Islet precursor cell (in vitro differentiated cells): ENCODE results near the gene RBM12.

ENCODE experiments used
- DNase-seq: peaks from one replicate; pipeline ENCODE4 v3.0.0-alpha.2; 2018

Gene RBM12

GRCh38 chr20:35619196-35620095 lies 45.3 kb downstream of the RBM12 start:
- peak; percentile 97 for DNase-seq

- peak; percentile 66 for DNase-seq
Measured at GRCh38 chr20:35618263-35619131, 46.2 kb downstream of the RBM12 start.

- DNase-seq, result peak; percentile 89
Measured at GRCh38 chr20:35617397-35618262, 47.1 kb downstream of the RBM12 start.

- peak; percentile 92 for DNase-seq
Measured at GRCh38 chr20:35616465-35617396, 48.0 kb downstream of the RBM12 start.

- DNase-seq, result peak; percentile 99
Measured at GRCh38 chr20:35615667-35616464, 48.8 kb downstream of the RBM12 start, which contains the start of gene SPAG4. TSS of gene SPAG4 (plus strand) at chr20:35615829. CDS start at chr20:35616004, 175 bp downstream.

GRCh38 chr20:35611482-35611881 lies 53.2 kb downstream of the RBM12 start:
- DNase-seq, result no peak

GRCh38 chr20:35610833-35611427 lies 53.8 kb downstream of the RBM12 start:
- no peak for DNase-seq

- DNase-seq, result peak; percentile 66
Measured at GRCh38 chr20:35607003-35607735, 57.5 kb downstream of the RBM12 start.

- no peak for DNase-seq
Measured at GRCh38 chr20:35606127-35606526, 58.6 kb downstream of the RBM12 start.

- peak; percentile 56 for DNase-seq
Measured at GRCh38 chr20:35604449-35604747, 60.3 kb downstream of the RBM12 start.

- peak; percentile 47 for DNase-seq
Measured at GRCh38 chr20:35603695-35604448, 60.8 kb downstream of the RBM12 start.

GRCh38 chr20:35602851-35603495 lies 61.7 kb downstream of the RBM12 start:
- DNase-seq, result no peak

- DNase-seq, result no peak
Measured at GRCh38 chr20:35601990-35602389, 62.7 kb downstream of the RBM12 start.

GRCh38 chr20:35600993-35601973 lies 63.4 kb downstream of the RBM12 start:
- DNase-seq, result peak; percentile 91

- peak; percentile 54 for DNase-seq
Measured at GRCh38 chr20:35600176-35600992, 64.3 kb downstream of the RBM12 start.

- no peak for DNase-seq
Measured at GRCh38 chr20:35599776-35600120, 65.0 kb downstream of the RBM12 start.
